ENCODE results near the gene SCUBE1.

Gene SCUBE1

GRCh38 chr22:43233529-43233928, 109.6 kb downstream of the SCUBE1 start:
- no peak for DNase-seq

- DNase-seq: no peak
These were observed 110.7 kb downstream of the SCUBE1 start for GRCh38 chr22:43232445-43232844.

GRCh38 chr22:43231724-43232034, 111.5 kb downstream of the SCUBE1 start:
- DNase-seq: no peak

- no peak for DNase-seq
These were observed 112.0 kb downstream of the SCUBE1 start for GRCh38 chr22:43230971-43231723.

- no peak for DNase-seq
These were observed 112.6 kb downstream of the SCUBE1 start for GRCh38 chr22:43230571-43230970.

- DNase-seq: no peak
These were observed 114.3 kb downstream of the SCUBE1 start for GRCh38 chr22:43228863-43229262.

- DNase-seq: no peak
These were observed 114.8 kb downstream of the SCUBE1 start for GRCh38 chr22:43228330-43228729.

GRCh38 chr22:43227239-43227630, 115.9 kb downstream of the SCUBE1 start:
- DNase-seq: no peak

- DNase-seq: no peak
These were observed 116.6 kb downstream of the SCUBE1 start for GRCh38 chr22:43226377-43227238.

- DNase-seq: no peak
These were observed 117.6 kb downstream of the SCUBE1 start for GRCh38 chr22:43225609-43226008.

- no peak for DNase-seq
These were observed 120.2 kb downstream of the SCUBE1 start for GRCh38 chr22:43222987-43223386.

- DNase-seq: no peak
These were observed 120.9 kb downstream of the SCUBE1 start for GRCh38 chr22:43222262-43222661.

GRCh38 chr22:43220625-43221380, 122.4 kb downstream of the SCUBE1 start:
- DNase-seq: no peak

- DNase-seq: no peak
These were observed 124.4 kb downstream of the SCUBE1 start for GRCh38 chr22:43218786-43219185.

- DNase-seq: no peak
These were observed 125.7 kb downstream of the SCUBE1 start for GRCh38 chr22:43217285-43218030.

- no peak for DNase-seq
These were observed 126.4 kb downstream of the SCUBE1 start for GRCh38 chr22:43216738-43217137.

GRCh38 chr22:43213962-43214361, 129.2 kb downstream of the SCUBE1 start:
- DNase-seq: no peak

GRCh38 chr22:43213051-43213450, 130.1 kb downstream of the SCUBE1 start:
- DNase-seq: no peak

GRCh38 chr22:43212434-43212952, 130.7 kb downstream of the SCUBE1 start:
- DNase-seq: no peak

- DNase-seq: no peak
These were observed 131.2 kb downstream of the SCUBE1 start for GRCh38 chr22:43211941-43212433.

- no peak for DNase-seq
These were observed 132.3 kb downstream of the SCUBE1 start for GRCh38 chr22:43210631-43211515.
